ENCODE measurements around the gene BUB1B. TPM values are rescaled to one million over a fixed set of nuclear protein-coding genes. Genes with fewer than 3 reads are reported as not detected.

BUB1B gene
- total RNA-seq, 4 donors from 2014 or later, result 1.4 to 15.3 (median 8.6) TPM

GRCh38 chr15:40269604-40270003 lies 108.7 kb downstream of the BUB1B start:
- H3K4me3 ChIP-seq, result no peak overlapping the region
- TF ChIP-seq CTCF (IDR thresholded peaks at IDR 0.05) (no peak), EP300 (IDR thresholded peaks at IDR 0.05; ENCODE audit: low read depth) (no peak), POLR2A (IDR thresholded peaks at IDR 0.05) (no peak), POLR2AphosphoS5 (IDR thresholded peaks at IDR 0.05) (no peak)
- in situ Hi-C loops (cut with MboI; ENCODE audit: low pct_ligation_motif_present in 1 of 4, low pct_unique_long_range_greater_than_20kb in 1 of 4, low sequenced_read_pairs in 3 of 4), result loop anchor here (5.0 to 25.0 kb wide), 4 partner anchors 47 to 232 kb away; partner anchors contain the start of gene SRP14 (in 1 of the 4)
- WGBS, 2 donors (ENCODE audit: low coverage in 1 of 2), result 74% methylated on average over 4 of the region's 4 CpGs; no CpG with 5 or more reads in 1 of the 2 donors
- peaks cover 0 to 5% (median 2%) of the 10 kb centered on the region in 4 donors for H3K4me1 ChIP-seq
- no peaks in the 10 kb centered on the region for H3K9me3 ChIP-seq
- no peaks in the 10 kb centered on the region for H3K36me3 ChIP-seq
- H3K27ac ChIP-seq, result no peak overlapping the region
- no peaks in the 10 kb centered on the region for H3K27me3 ChIP-seq
- intact Hi-C loops (cut with DNase I; ENCODE audit: low total_unique reads), result no loop called here
- DNase-seq, result no peak

DNA sequence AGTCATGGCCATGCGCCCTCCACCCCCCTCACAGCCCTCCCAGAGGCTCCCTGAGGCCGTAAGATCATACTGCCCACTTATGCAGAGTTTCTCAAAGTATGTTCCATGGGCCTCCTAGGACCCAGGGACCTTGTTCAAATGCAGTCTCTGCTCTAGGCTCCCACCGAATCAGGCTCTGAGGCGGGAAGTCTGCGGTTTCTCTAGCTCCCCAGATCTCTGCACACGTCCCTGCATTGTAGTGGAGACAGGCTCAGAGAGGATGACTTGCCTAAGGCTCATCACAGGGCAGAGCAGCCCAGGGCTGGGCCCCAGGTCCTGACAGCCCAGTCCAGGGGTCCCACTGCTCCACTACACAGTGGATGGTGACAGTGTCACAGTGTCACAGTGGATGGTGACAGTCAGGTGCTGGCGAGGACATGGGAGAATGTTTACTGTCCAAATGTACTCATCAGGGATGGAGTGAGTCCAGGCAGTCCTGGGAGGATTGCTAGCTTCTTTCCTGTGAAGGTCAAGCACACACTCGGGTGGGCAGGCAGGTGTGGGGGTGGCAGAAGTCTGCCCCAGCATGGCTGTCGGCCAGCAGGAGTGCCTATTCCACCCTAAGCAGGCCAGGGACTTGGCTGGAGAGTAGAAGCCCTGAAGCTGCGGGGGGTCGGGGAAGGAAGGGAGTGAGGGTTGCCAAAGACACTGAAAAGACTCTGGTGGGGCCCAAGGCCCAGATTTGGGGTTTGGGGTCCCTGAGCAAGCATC lies 109.6 kb downstream of the BUB1B start:
- in situ Hi-C loops (cut with MboI; ENCODE audit: low pct_ligation_motif_present in 1 of 4, low pct_unique_long_range_greater_than_20kb in 1 of 4, low sequenced_read_pairs in 3 of 4), result loop anchor here (5.0 to 25.0 kb wide), 4 partner anchors 48 to 233 kb away; partner anchors contain the start of gene SRP14 (in 1 of the 4)
- H3K27me3 ChIP-seq, result no peaks in the 10 kb centered on the region
- WGBS, 2 donors (ENCODE audit: low coverage in 1 of 2), result 53 to 76% methylated on average over 2 to 11 of the region's 11 CpGs

More for the DNA sequence above, 109.6 kb downstream of the BUB1B start:
- intact Hi-C loops (cut with DNase I; ENCODE audit: low total_unique reads), result no loop called here
- H3K4me1 ChIP-seq, result peaks cover 0 to 5% (median 2%) of the 10 kb centered on the region in 4 donors
- H3K9me3 ChIP-seq, result no peaks in the 10 kb centered on the region
- TF ChIP-seq POLR2AphosphoS5 (IDR thresholded peaks at IDR 0.05) (no peak), CTCF (IDR thresholded peaks at IDR 0.05) (no peak), EP300 (IDR thresholded peaks at IDR 0.05; ENCODE audit: low read depth) (no peak), POLR2A (IDR thresholded peaks at IDR 0.05) (no peak)
- no peak overlapping the region for H3K4me3 ChIP-seq
- H3K36me3 ChIP-seq, result no peaks in the 10 kb centered on the region
- H3K27ac ChIP-seq, result no peak overlapping the region
- no peak for DNase-seq

Other genes starting within 250 kb of the BUB1B start
- 10 to 100 TPM in 1 of 4 donors, 1 to 10 TPM in 2, not detected in 1; 1.6 to 10.9 (median 2.5) TPM for gene GPR176, start 240.8 kb upstream of the BUB1B start, total RNA-seq
- gene EIF2AK4, start 227.0 kb upstream of the BUB1B start, total RNA-seq, result 10 to 100 TPM; 22.4 to 52.9 (median 36.5) TPM
- 100 to 1,000 TPM; 216 to 511 (median 283) TPM for gene SRP14, start 121.9 kb upstream of the BUB1B start, total RNA-seq
- 10 to 100 TPM; 13.3 to 35.4 (median 25.1) TPM for gene BMF, start 52.2 kb upstream of the BUB1B start, total RNA-seq
- gene PAK6, start 78.0 kb downstream of the BUB1B start, total RNA-seq, result 1 to 10 TPM; 3.0 to 7.5 (median 4.5) TPM
- gene ANKRD63, start 122.0 kb downstream of the BUB1B start, total RNA-seq, result not detected
- gene PLCB2, start 146.9 kb downstream of the BUB1B start, total RNA-seq, result 100 to 1,000 TPM in 1 of 4 donors, 10 to 100 TPM in 2, 1 to 10 TPM in 1; 5.5 to 143 (median 12.0) TPM
- 10 to 100 TPM; 14.5 to 62.1 (median 19.4) TPM for gene INAFM2, start 162.6 kb downstream of the BUB1B start, total RNA-seq
- 10 to 100 TPM; 22.0 to 49.4 (median 36.9) TPM for gene CCDC9B, start 179.9 kb downstream of the BUB1B start, total RNA-seq
- gene PHGR1, start 190.0 kb downstream of the BUB1B start, total RNA-seq, result 1,000 to 10,000 TPM; 2,387 to 4,992 (median 3,189) TPM
- 10 to 100 TPM in 2 of 4 donors, 1 to 10 TPM in 2; 8.6 to 12.9 (median 10.9) TPM for gene DISP2, start 197.2 kb downstream of the BUB1B start, total RNA-seq
- 10 to 100 TPM in 1 of 4 donors, 1 to 10 TPM in 3; 7.5 to 80.4 (median 8.3) TPM for gene KNSTRN, start 221.7 kb downstream of the BUB1B start, total RNA-seq
- 100 to 1,000 TPM in 1 of 4 donors, 10 to 100 TPM in 3; 51.4 to 122 (median 58.7) TPM for gene IVD, start 244.7 kb downstream of the BUB1B start, total RNA-seq

Data from transverse colon (tissue), 4 donors.